ENCODE measurements around the gene NSD1. TPM values are rescaled to one million over a fixed set of nuclear protein-coding genes. Genes with fewer than 3 reads are reported as not detected.

NSD1 gene
- polyA plus RNA-seq, 1 donor (not counting 4 experiments of a cell fraction or from before 2014, with no cell fraction given): 13.6 TPM

DNA sequence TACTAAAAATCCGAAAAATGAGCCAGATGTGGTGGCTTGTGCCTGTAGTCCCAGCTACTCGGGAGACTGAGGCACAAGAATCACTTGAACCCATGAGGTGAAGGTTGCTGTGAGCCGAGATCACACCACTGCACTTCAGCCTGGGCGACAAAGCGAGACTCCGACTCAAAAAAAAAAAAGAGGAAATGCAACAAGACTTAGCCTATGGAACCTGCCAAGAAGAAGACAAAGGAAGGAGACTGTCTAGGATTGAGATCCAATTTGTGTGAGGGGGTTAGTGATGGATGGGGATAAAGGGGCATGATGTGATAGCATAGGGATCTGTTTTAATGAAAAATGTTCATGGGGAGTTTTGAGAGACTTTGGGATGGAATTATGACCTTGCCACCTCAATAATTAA is 97.1 kb downstream of the NSD1 start:
- Histone ChIP-seq H3K27ac (ENCODE audit: control insufficient read depth, insufficient read depth, low read length) (no peak overlapping the region), H3K36me3 (ENCODE audit: control insufficient read depth in 2 of 2, extremely low read depth in 1 of 2, insufficient read depth in 2 of 2, low read length in 2 of 2) (peaks cover 4 to 5% of the 10 kb centered on the region in 2 experiments), H2AFZ (ENCODE audit: control insufficient read depth, low read length) (no peak overlapping the region), H3K4me2 (ENCODE audit: control insufficient read depth, extremely low read depth, insufficient read depth, low read depth, low read length) (no peak overlapping the region), H3K27me3 (ENCODE audit: control insufficient read depth, extremely low read depth, insufficient read depth, low read length) (no peaks in the 10 kb centered on the region), H3K4me1 (ENCODE audit: control insufficient read depth, extremely low read depth, insufficient read depth, low read length) (peaks cover 21% of the 10 kb centered on the region), H4K20me1 (ENCODE audit: control insufficient read depth, extremely low read depth, insufficient read depth, low read length) (no peaks in the 10 kb centered on the region), H3K9me3 (ENCODE audit: control insufficient read depth, low read depth, low read length) (no peaks in the 10 kb centered on the region), H3K79me2 (ENCODE audit: control insufficient read depth, insufficient read depth, low read length) (peaks cover 29% of the 10 kb centered on the region), H3K9ac (ENCODE audit: control insufficient read depth, extremely low read depth, insufficient read depth, low read length) (no peak overlapping the region), H3K9me1 (ENCODE audit: control insufficient read depth, extremely low read depth, insufficient read depth, low read length) (peaks cover 2% of the 10 kb centered on the region), H3K4me3 (ENCODE audit: control insufficient read depth in 2 of 3, extremely low read depth in 1 of 3, insufficient read depth in 2 of 3, low read depth in 1 of 3, low read length in 3 of 3) (no peak overlapping the region)
- dilution Hi-C loops (cut with MboI; ENCODE audit: extremely low pct_ligation_motif_present, low sequenced_read_pairs): no loop called here
- TF ChIP-seq EZH2 (IDR thresholded peaks at IDR 0.05; ENCODE audit: low read length): no peak
- TF ChIP-seq, protein P1, sequence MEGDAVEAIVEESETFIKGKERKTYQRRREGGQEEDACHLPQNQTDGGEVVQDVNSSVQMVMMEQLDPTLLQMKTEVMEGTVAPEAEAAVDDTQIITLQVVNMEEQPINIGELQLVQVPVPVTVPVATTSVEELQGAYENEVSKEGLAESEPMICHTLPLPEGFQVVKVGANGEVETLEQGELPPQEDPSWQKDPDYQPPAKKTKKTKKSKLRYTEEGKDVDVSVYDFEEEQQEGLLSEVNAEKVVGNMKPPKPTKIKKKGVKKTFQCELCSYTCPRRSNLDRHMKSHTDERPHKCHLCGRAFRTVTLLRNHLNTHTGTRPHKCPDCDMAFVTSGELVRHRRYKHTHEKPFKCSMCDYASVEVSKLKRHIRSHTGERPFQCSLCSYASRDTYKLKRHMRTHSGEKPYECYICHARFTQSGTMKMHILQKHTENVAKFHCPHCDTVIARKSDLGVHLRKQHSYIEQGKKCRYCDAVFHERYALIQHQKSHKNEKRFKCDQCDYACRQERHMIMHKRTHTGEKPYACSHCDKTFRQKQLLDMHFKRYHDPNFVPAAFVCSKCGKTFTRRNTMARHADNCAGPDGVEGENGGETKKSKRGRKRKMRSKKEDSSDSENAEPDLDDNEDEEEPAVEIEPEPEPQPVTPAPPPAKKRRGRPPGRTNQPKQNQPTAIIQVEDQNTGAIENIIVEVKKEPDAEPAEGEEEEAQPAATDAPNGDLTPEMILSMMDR (optimal IDR thresholded peaks at IDR 0.05 in 1 of 3, IDR thresholded peaks at IDR 0.05 in 1 of 3, conservative IDR thresholded peaks at IDR 0.05 in 1 of 3; ENCODE audit: extremely low read depth in 1 of 3, insufficient read depth in 2 of 3, low read length in 3 of 3): no peak
- FAIRE-seq: no peak
- DNase-seq (ENCODE audit: low read depth, low spot score): no peak

DNA sequence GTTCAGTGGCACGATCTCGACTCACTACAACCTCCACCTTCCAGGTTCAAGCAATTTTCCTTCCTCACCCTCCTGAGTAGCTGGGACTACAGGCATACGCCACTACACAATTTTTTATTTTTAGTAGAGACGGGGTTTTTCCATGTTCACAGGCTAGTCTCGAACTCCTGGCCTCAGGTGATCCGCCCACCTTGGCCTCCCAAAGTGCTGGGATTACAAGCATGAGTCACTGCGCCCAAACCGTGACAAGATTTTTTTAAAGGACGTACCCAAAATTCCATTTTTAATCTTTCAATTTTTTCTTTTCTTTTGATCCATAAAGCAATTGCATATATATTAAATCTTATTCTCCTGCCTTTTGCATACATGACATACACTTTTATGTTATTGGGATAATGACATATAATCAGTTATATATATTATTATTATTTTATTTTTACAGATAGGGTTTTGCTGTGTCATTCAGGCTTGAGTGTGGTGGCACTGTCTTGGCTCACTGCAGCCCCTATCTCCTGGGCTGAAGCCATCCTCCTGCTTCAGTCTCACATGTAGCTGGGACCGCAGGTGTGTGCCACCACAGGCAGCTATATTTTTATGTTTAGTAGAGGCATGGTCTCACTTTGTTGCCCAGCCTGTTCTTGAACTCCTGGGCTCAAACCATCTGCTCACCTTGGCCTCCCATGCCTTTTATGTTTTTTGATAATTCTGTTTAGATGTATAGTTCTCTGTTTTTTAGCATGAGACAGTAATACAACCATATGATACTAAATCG is 98.1 kb downstream of the NSD1 start:
- H3K79me2 ChIP-seq (ENCODE audit: control insufficient read depth, insufficient read depth, low read length): peaks cover 20% of the 10 kb centered on the region
- H3K36me3 ChIP-seq (ENCODE audit: control insufficient read depth in 2 of 2, extremely low read depth in 1 of 2, insufficient read depth in 2 of 2, low read length in 2 of 2): peaks cover 5% of the 10 kb centered on the region in 2 experiments
- no peaks in the 10 kb centered on the region for H3K27me3 ChIP-seq (ENCODE audit: control insufficient read depth, extremely low read depth, insufficient read depth, low read length)
- H3K9me1 ChIP-seq (ENCODE audit: control insufficient read depth, extremely low read depth, insufficient read depth, low read length): peaks cover 2% of the 10 kb centered on the region
- no peak overlapping the region for H3K9ac ChIP-seq (ENCODE audit: control insufficient read depth, extremely low read depth, insufficient read depth, low read length)
- H3K4me2 ChIP-seq (ENCODE audit: control insufficient read depth, extremely low read depth, insufficient read depth, low read depth, low read length): no peak overlapping the region
- FAIRE-seq (no peak), DNase-seq (ENCODE audit: low read depth, low spot score) (no peak)
- H3K27ac ChIP-seq (ENCODE audit: control insufficient read depth, insufficient read depth, low read length): no peak overlapping the region
- no peak overlapping the region for H2AFZ ChIP-seq (ENCODE audit: control insufficient read depth, low read length)
- no peaks in the 10 kb centered on the region for H4K20me1 ChIP-seq (ENCODE audit: control insufficient read depth, extremely low read depth, insufficient read depth, low read length)
- H3K4me3 ChIP-seq (ENCODE audit: control insufficient read depth in 2 of 3, extremely low read depth in 1 of 3, insufficient read depth in 2 of 3, low read depth in 1 of 3, low read length in 3 of 3): no peak overlapping the region
- dilution Hi-C loops (cut with MboI; ENCODE audit: extremely low pct_ligation_motif_present, low sequenced_read_pairs): no loop called here
- peaks cover 21% of the 10 kb centered on the region for H3K4me1 ChIP-seq (ENCODE audit: control insufficient read depth, extremely low read depth, insufficient read depth, low read length)
- TF ChIP-seq, protein P1 (optimal IDR thresholded peaks at IDR 0.05 in 1 of 3, IDR thresholded peaks at IDR 0.05 in 1 of 3, conservative IDR thresholded peaks at IDR 0.05 in 1 of 3; ENCODE audit: extremely low read depth in 1 of 3, insufficient read depth in 2 of 3, low read length in 3 of 3): no peak
- no peak for TF ChIP-seq EZH2 (IDR thresholded peaks at IDR 0.05; ENCODE audit: low read length)
- no peaks in the 10 kb centered on the region for H3K9me3 ChIP-seq (ENCODE audit: control insufficient read depth, low read depth, low read length)

All from keratinocyte (primary cell).